HG03196 (cell line): Measurements from ENCODE around the gene MAGOH.
"Not testable (repeated sequence)": the region's sequence is repeated elsewhere in the genome, so short reads cannot be mapped to it uniquely, and the experiment has no call there.

Source experiments
- ATAC-seq: cut with Tn5 transposase; IDR thresholded peaks from one replicate; pipeline ENCODE4 v1.9.1; 2021; ENCODE audit not compliant: unreplicated experiment

Gene MAGOH

GRCh38 chr1:53238197-53239155 is at the start of gene MAGOH:
Gene MAGOH, minus strand, starts transcription at chr1:53238518. Its CDS starts 70 bp downstream, at chr1:53238448.
- ATAC-seq: peak; percentile 92

DNA sequence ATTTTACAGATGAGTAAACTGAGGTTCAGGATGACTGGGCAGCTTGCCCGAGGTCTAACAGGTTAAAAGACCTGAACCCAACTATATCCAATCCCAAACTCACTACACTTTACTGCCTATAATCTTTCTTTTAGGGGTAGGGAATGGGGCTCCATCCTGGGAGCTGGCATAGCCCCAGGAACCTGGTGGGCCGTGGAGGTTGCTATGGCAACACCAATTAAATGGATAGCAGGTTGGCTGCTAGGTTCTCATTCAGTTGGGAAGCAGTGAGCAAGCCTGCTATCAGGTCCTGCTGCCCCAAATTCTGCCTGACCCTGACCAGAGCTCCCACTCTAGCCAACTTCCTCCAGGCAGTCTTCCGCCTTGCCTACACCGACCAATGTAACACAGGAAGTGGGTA is 48.6 kb upstream of the MAGOH start:
- ATAC-seq: no peak

- ATAC-seq: no peak
Observed at GRCh38 chr1:53285969-53286760, 47.8 kb upstream of the MAGOH start.

- no peak for ATAC-seq
Observed at GRCh38 chr1:53285546-53285945, 47.2 kb upstream of the MAGOH start.

- no peak for ATAC-seq
Observed at GRCh38 chr1:53284224-53285020, 46.1 kb upstream of the MAGOH start.

DNA sequence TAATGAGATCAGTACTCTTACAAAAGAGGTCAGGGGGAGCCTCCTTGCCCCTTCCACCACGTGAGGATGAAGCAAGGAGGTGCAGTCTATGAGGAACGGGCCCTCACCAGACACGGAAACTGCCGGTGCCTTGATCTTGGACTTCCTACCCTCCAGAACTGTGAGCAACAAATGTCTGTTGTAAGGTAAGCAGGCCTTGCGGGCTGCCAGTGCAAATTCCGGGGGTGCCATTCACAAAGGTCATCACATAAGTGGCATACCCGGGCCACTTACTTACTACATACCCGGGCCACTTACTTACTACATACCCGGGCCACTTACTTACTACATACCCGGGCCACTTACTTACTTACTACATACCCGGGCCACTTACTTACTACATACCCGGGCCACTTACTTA is 44.8 kb upstream of the MAGOH start:
- not testable (repeated sequence) for ATAC-seq

GRCh38 chr1:53281133-53281532 is 42.8 kb upstream of the MAGOH start:
- no peak for ATAC-seq

- ATAC-seq: no peak
Observed at GRCh38 chr1:53280496-53280895, 42.2 kb upstream of the MAGOH start.

DNA sequence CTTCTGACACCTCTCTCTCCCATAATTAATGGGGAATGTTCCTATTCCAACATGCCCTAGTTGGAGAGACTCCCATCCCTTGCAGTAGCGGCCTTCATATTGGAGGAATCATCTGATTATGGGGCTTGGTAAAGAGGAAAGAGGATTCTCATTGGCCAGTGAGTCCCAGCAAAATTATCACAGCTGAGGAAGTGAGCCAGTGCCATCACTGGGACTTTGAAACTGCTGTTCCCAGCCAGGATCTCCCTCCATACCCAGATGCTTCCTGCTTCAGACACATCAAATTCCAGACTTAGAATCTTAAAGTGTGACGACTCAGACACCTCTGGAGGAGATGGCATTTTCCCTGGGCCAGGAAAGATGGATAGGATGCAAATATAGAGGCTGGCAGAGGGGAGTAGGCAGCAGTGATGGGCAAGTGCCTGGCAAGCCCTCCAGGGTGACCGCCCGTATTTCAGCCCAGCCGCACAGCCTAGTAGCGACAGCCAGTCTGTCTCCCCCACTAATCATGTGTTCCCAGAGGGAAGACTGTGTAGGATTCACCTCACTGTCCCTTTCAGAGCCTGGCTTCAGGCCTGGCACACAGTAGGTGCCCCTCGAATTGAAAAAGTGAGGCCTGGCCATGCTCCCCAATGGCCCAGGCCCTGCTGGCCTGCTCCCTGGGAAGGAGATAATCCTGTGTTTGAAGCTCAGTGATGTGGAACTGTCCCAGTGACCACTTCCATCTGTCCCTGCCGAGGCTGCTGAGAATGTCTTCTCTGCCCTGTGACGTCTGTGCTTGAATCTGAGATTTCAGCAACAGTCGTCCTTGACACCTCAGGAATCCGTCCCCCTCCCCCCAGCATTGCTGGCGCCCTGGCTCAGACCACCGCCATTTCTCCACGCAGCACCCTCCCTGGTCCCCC is 41.2 kb upstream of the MAGOH start:
- ATAC-seq: no peak

GRCh38 chr1:53278298-53278725 is 40.0 kb upstream of the MAGOH start:
- no peak for ATAC-seq

- no peak for ATAC-seq
Observed at GRCh38 chr1:53277326-53277725, 39.0 kb upstream of the MAGOH start.

DNA sequence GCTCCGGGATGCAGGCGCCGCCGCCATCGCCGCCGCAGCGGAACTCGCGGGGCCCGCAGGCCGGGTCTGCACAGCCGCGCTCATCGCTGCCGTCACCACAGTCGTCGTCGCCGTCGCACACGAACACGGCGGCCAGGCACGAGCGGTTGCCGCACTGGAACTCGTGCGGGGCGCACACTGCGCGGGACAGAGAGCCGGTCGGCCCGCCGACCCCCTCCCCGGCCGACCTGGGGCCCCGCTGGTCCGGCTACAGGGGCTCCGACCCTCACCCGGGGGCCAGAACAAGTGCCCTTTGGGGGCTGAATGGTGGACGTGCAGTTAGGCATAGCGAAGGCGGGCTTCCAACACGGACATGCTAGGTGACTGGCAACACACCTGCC is 38.6 kb upstream of the MAGOH start:
- no peak for ATAC-seq

GRCh38 chr1:53276153-53276901 is 38.0 kb upstream of the MAGOH start:
- ATAC-seq: no peak

DNA sequence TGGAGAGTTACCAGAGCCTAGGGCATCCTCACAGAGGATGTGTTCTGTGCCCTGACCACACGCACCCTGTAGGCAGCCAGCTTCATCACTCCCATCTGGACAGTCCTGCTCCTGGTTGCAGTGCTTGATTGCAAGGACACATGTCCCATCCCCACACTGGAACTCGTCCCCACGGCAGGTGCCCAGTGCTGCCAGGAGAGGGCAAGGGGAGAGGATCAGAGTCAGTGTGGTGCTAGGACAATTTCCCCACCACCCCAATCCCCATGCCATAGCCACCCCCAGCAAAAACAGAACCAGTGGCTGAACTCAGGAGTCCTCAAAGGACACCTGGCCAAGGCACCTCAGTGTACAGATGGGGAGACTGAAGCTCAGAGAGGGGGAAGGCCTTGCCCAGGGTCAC is 37.2 kb upstream of the MAGOH start:
- no peak for ATAC-seq

DNA sequence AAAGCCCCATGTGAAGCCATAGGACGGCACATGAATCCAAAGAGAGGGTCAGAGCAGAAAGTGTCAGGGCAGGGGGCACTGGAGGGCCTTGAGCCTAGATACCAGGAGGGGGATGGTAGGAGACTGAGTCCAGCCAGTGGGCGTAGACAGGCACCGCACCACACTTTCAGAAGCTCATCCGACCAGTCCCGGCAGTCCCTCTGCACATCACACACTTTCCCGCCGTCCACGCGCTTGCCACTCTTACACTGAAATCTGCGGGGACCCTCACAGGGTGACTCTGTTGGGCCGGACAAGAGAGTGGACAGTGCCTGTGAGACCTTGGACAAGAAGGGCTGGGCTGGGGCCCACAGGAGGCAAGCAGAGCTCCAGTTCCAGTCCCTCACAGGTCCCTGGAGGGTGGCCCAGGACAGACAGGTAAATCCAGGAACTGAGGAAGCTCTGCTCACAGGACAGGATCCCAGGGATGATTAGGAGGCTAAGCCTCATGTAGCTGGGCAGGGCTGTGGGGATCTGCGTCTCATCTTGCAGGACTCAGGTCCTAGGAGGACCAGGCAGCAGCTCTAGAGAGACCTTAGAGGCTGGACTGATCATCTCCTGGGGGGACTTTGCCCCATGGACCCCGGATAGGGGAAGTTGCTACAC is 36.3 kb upstream of the MAGOH start:
- ATAC-seq: no peak

GRCh38 chr1:53274026-53274425 is 35.7 kb upstream of the MAGOH start:
- no peak for ATAC-seq

GRCh38 chr1:53273526-53273925 is 35.2 kb upstream of the MAGOH start:
- no peak for ATAC-seq

DNA sequence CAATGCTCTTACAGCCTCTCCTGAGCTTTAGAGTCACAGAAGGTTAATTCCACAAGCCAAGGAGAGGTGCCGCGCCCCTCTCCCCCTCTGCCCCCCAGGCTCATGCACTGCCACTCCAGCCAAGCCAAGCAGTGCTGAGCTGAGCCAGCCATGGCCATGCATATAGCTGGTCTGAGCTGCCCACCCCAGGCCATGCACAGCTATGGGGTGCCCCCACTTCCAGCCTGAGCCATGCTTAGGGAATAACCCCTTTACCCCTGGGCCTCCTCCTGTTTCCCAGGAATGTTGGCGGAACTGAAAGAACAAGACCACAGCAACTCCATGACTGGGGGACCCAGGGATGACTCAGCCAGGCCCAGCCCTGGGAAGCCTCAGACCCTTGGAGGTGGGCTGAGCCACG is 34.0 kb upstream of the MAGOH start:
- no peak for ATAC-seq
